ENCODE measurements around the gene ZNF583. TPM values are rescaled to one million over a fixed set of nuclear protein-coding genes. Genes with fewer than 3 reads are reported as not detected.

The ZNF583 gene
- total RNA-seq, 1 donor, result 8.3 TPM

GRCh38 chr19:56403261-56403660, 871 bp upstream of the ZNF583 start:
- H3K4me3 ChIP-seq (ENCODE audit: low read depth, low read length), result peak overlapping the region; percentile 82
- no peak for DNase-seq (ENCODE audit: low read depth)
- TF ChIP-seq CTCF (IDR thresholded peaks at IDR 0.05; ENCODE audit: insufficient read depth, low read length), result no peak

- peak overlapping the region; percentile 82 for H3K4me3 ChIP-seq (ENCODE audit: low read depth, low read length)
- DNase-seq (ENCODE audit: low read depth), result no peak
- TF ChIP-seq CTCF (IDR thresholded peaks at IDR 0.05; ENCODE audit: insufficient read depth, low read length), result no peak
Measured at GRCh38 chr19:56404705-56405056, 549 bp downstream of the ZNF583 start.

GRCh38 chr19:56405062-56405461, 930 bp downstream of the ZNF583 start:
- H3K4me3 ChIP-seq (ENCODE audit: low read depth, low read length), result peak overlapping the region; percentile 82
- no peak for DNase-seq (ENCODE audit: low read depth)
- no peak for TF ChIP-seq CTCF (IDR thresholded peaks at IDR 0.05; ENCODE audit: insufficient read depth, low read length)

GRCh38 chr19:56423276-56423984, 19.3 kb downstream of the ZNF583 start:
- TF ChIP-seq CTCF (IDR thresholded peaks at IDR 0.05; ENCODE audit: insufficient read depth, low read length), result no peak

GRCh38 chr19:56423985-56424353, 19.8 kb downstream of the ZNF583 start:
- TF ChIP-seq CTCF (IDR thresholded peaks at IDR 0.05; ENCODE audit: insufficient read depth, low read length), result no peak
- H3K4me3 ChIP-seq (ENCODE audit: low read depth, low read length), result no peak overlapping the region
- DNase-seq (ENCODE audit: low read depth), result no peak

More at GRCh38 chr19:56423276-56423984, 19.3 kb downstream of the ZNF583 start:
- no peak for DNase-seq (ENCODE audit: low read depth)
- no peak overlapping the region for H3K4me3 ChIP-seq (ENCODE audit: low read depth, low read length)

- no peak for TF ChIP-seq CTCF (IDR thresholded peaks at IDR 0.05; ENCODE audit: insufficient read depth, low read length)
- DNase-seq (ENCODE audit: low read depth), result no peak
- no peak overlapping the region for H3K4me3 ChIP-seq (ENCODE audit: low read depth, low read length)
Measured at GRCh38 chr19:56441206-56441792, 37.2 kb downstream of the ZNF583 start.
